ENCODE results near the gene TRAF3IP1.

DNA sequence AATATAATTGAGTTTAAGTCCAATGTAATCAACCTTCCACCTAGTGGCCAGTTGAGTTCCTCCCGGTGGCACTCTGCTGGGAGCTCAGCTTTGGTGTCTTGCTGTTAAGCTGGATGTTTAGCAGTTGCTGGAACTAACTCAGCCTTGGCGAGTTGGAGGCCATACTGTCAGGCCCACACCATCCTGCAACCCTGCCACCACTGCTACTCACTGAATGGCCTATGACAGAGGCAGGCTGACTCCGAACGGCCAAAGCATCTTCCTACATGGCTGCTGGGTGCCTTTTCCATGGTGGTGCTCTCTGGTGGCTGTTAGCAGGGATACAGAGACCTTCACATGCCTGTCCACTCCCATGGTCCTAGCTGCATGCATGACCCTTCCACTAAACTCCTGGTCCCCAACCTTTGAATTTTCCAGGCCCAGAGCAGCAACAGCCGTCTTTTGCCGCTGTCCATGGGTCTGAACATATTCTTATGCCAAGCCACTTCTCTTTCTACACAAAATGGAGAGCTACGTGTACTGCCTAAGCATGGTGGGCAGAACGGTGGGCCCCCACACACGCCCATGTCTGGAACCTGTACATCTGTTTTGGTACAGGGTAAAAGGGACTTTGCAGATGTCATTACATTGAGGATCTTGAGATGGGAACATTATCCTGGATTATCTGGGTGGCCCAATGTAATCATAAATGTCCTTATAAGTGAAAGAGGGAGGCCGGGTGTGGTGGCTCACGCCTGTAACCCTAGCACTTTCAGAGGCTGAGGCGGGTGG lies 15.0 kb upstream of the TRAF3IP1 start:
- TF ChIP-seq, protein P1, sequence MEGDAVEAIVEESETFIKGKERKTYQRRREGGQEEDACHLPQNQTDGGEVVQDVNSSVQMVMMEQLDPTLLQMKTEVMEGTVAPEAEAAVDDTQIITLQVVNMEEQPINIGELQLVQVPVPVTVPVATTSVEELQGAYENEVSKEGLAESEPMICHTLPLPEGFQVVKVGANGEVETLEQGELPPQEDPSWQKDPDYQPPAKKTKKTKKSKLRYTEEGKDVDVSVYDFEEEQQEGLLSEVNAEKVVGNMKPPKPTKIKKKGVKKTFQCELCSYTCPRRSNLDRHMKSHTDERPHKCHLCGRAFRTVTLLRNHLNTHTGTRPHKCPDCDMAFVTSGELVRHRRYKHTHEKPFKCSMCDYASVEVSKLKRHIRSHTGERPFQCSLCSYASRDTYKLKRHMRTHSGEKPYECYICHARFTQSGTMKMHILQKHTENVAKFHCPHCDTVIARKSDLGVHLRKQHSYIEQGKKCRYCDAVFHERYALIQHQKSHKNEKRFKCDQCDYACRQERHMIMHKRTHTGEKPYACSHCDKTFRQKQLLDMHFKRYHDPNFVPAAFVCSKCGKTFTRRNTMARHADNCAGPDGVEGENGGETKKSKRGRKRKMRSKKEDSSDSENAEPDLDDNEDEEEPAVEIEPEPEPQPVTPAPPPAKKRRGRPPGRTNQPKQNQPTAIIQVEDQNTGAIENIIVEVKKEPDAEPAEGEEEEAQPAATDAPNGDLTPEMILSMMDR (IDR thresholded peaks at IDR 0.05), result no peak
- TF ChIP-seq POLR2A (IDR thresholded peaks at IDR 0.05), result no peak

All from uterus (tissue), 2 donors.